Astrocyte (in vitro differentiated cells and primary cell): ENCODE results near the gene HDGF. TPM values are rescaled to one million over a fixed set of nuclear protein-coding genes. Genes with fewer than 3 reads are reported as not detected.

Experiments
- DNase-seq: peaks from one replicate; pipeline ENCODE4 v3.0.0-alpha.2; 2010; ENCODE audit warnings: low read depth
- FAIRE-seq: peaks from 2 replicates; lab custom pipeline; 2011; peaks lifted over from hg19 to GRCh38; lab: Jason Lieb, UNC
- H2AFZ ChIP-seq: 2 replicates; pipeline ENCODE4 v1.6.0; 2012; ENCODE audit warnings: low read depth, low read length, inconsistent platforms
- H3K27ac ChIP-seq: 2 replicates; pipeline ENCODE4 v1.5.1; 2011; ENCODE audit warnings: low read depth, low read length, inconsistent platforms
- H3K27me3 ChIP-seq: 2 replicates; pipeline ENCODE4 v1.6.0; 2011; ENCODE audit warnings: low read length, inconsistent platforms; ENCODE audit not compliant: insufficient read depth
- H3K36me3 ChIP-seq: 2 replicates; pipeline ENCODE4 v1.5.1; 2011; ENCODE audit warnings: low read length, inconsistent platforms; ENCODE audit not compliant: insufficient read depth
- H3K4me1 ChIP-seq: 2 replicates; pipeline ENCODE4 v1.5.1; 2011; ENCODE audit warnings: low read length, inconsistent platforms; ENCODE audit not compliant: insufficient read depth
- H3K4me2 ChIP-seq: 2 replicates; pipeline ENCODE4 v1.6.0; 2012; ENCODE audit warnings: low read length, inconsistent platforms
- H3K4me3 ChIP-seq: 2 replicates; pipeline ENCODE4 v1.5.1; 2011; ENCODE audit warnings: low read depth, mild to moderate bottlenecking, low read length, inconsistent platforms; ENCODE audit not compliant: insufficient read depth
- H3K79me2 ChIP-seq: 2 replicates; pipeline ENCODE4 v1.6.0; 2012; ENCODE audit warnings: mild to moderate bottlenecking, low read length, inconsistent platforms; ENCODE audit not compliant: insufficient read depth
- H3K9ac ChIP-seq: 2 replicates; pipeline ENCODE4 v1.6.0; 2012; ENCODE audit warnings: mild to moderate bottlenecking, low read length, inconsistent platforms
- H3K9me3 ChIP-seq: 2 replicates; pipeline ENCODE4 v1.5.1; 2012; ENCODE audit warnings: low read depth, mild to moderate bottlenecking, low read length, inconsistent platforms; ENCODE audit not compliant: insufficient read depth
- H4K20me1 ChIP-seq: 2 replicates; pipeline ENCODE4 v1.6.0; 2012; ENCODE audit warnings: low read length, inconsistent platforms; ENCODE audit not compliant: insufficient read depth
- H3K27ac Mint-ChIP-seq: one replicate; pipeline ENCODE4 v1.8.0; 2021; ENCODE audit warnings: mild to moderate bottlenecking, mixed read lengths; ENCODE audit not compliant: unreplicated experiment
- H3K27me3 Mint-ChIP-seq: one replicate; pipeline ENCODE4 v1.8.0; 2021; ENCODE audit warnings: low read depth, mixed read lengths; ENCODE audit not compliant: unreplicated experiment
- H3K36me3 Mint-ChIP-seq: one replicate; pipeline ENCODE4 v1.8.0; 2021; ENCODE audit warnings: low read depth, mixed read lengths; ENCODE audit not compliant: unreplicated experiment
- H3K4me1 Mint-ChIP-seq: one replicate; pipeline ENCODE4 v1.8.0; 2021; ENCODE audit warnings: low read depth, mixed read lengths; ENCODE audit not compliant: unreplicated experiment
- H3K4me3 Mint-ChIP-seq: one replicate; pipeline ENCODE4 v1.8.0; 2021; ENCODE audit warnings: mild to moderate bottlenecking, moderate library complexity, mixed read lengths; ENCODE audit not compliant: unreplicated experiment
- H3K9me3 Mint-ChIP-seq: one replicate; pipeline ENCODE4 v1.8.0; 2021; ENCODE audit warnings: mild to moderate bottlenecking, mixed read lengths; ENCODE audit not compliant: unreplicated experiment
- EZH2 ChIP-seq: IDR thresholded peaks from 2 replicates; pipeline ENCODE4 v1.6.1; 2012; ENCODE audit warnings: mild to moderate bottlenecking, low read length, inconsistent platforms; ENCODE audit not compliant: insufficient read depth
- total RNA-seq: library from RNA; stranded (reverse); gene quantifications from 2 replicates; pipeline ENCODE4 v1.2.1, GENCODE V29; 2021
- TF ChIP-seq, protein P1 (sequence below): IDR thresholded peaks from 2 replicates; pipeline ENCODE4 v1.5.1; 2011; ENCODE audit warnings: low read depth, mild to moderate bottlenecking, inconsistent platforms, low read length, moderate library complexity; ENCODE audit not compliant: insufficient read depth

HDGF gene
- total RNA-seq, 1 donor from 2014 or later = 190 TPM

DNA sequence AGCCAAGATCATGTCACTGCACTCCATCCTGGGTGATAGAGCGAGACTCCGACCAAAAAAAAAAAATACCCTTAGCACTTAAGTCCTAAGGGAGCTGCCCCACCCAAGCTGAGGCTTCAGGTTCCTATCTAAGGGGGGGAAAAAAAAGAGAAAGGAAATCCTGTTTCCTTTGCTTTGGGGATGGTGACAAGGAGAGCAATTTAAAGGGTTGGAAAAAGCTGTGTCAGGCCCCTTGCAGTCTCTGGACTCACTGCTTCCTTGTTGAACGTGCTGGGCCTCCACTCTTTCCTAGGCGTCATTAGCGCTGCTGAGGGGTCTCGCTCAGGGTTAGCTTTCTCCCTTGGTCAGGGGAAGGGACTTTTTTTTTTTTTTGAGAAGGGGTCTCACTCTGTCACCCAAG lies 34.0 kb upstream of the HDGF start:
- no peak for DNase-seq
- no peak overlapping the region for H2AFZ ChIP-seq
- H3K4me2 ChIP-seq = no peak overlapping the region
- no peaks in the 10 kb centered on the region for H3K27me3 Mint-ChIP-seq
- no peak overlapping the region for H3K4me3 Mint-ChIP-seq
- no peaks in the 10 kb centered on the region for H3K27me3 ChIP-seq
- H3K4me1 ChIP-seq = peaks cover 5% of the 10 kb centered on the region
- H3K27ac Mint-ChIP-seq = peak overlapping the region; percentile 72
- no peak overlapping the region for H3K27ac ChIP-seq
- H3K36me3 Mint-ChIP-seq = peaks cover 16% of the 10 kb centered on the region
- peaks cover 72% of the 10 kb centered on the region for H4K20me1 ChIP-seq
- no peak for FAIRE-seq
- TF ChIP-seq EZH2 = no peak
- TF ChIP-seq, protein P1, sequence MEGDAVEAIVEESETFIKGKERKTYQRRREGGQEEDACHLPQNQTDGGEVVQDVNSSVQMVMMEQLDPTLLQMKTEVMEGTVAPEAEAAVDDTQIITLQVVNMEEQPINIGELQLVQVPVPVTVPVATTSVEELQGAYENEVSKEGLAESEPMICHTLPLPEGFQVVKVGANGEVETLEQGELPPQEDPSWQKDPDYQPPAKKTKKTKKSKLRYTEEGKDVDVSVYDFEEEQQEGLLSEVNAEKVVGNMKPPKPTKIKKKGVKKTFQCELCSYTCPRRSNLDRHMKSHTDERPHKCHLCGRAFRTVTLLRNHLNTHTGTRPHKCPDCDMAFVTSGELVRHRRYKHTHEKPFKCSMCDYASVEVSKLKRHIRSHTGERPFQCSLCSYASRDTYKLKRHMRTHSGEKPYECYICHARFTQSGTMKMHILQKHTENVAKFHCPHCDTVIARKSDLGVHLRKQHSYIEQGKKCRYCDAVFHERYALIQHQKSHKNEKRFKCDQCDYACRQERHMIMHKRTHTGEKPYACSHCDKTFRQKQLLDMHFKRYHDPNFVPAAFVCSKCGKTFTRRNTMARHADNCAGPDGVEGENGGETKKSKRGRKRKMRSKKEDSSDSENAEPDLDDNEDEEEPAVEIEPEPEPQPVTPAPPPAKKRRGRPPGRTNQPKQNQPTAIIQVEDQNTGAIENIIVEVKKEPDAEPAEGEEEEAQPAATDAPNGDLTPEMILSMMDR = no peak
- H3K9me3 Mint-ChIP-seq = no peaks in the 10 kb centered on the region
- H3K9me3 ChIP-seq = no peaks in the 10 kb centered on the region
- H3K4me1 Mint-ChIP-seq = peaks cover 14% of the 10 kb centered on the region
- no peak overlapping the region for H3K4me3 ChIP-seq
- H3K36me3 ChIP-seq = peaks cover 9% of the 10 kb centered on the region
- H3K79me2 ChIP-seq = peaks cover 60% of the 10 kb centered on the region
- H3K9ac ChIP-seq = no peak overlapping the region

DNA sequence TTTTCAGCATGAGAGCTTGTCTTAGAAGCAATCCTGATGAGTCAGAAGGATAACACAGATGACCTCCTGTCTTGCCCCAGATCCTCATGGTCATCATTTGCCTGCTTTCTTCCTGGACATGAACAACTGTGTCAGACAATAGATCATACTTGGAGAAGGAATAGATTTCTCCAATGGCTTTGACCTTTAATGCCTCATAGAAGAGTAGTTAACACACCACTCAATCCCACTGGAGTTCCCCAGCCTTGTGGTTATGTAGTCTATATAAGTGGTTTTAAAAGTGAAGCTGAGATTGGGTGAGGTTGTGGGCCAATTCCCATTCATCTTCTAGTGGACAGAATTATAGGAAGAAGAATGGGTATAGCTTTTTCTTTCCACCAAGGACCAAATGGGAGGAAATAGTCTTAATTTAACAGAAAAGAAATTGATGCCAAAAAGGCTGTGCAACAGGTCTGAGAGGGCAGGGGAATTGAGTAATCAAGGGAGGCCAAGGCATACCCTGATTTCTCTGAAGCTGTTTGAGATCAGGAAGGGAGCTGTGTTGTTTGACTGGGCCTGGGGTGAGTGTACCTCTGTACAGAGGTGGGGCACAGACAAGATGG lies 30.2 kb upstream of the HDGF start:
- no peaks in the 10 kb centered on the region for H3K27me3 ChIP-seq
- Mint-ChIP-seq H3K9me3 (no peaks in the 10 kb centered on the region), H3K36me3 (peaks cover 9% of the 10 kb centered on the region), H3K27ac (peak overlapping the region; percentile 64), H3K4me1 (peaks cover 17% of the 10 kb centered on the region), H3K4me3 (peak overlapping the region; percentile 15), H3K27me3 (no peaks in the 10 kb centered on the region)
- no peak for FAIRE-seq
- DNase-seq = peak; percentile 55
- H3K4me2 ChIP-seq = no peak overlapping the region
- TF ChIP-seq, protein P1 = no peak
- no peak for TF ChIP-seq EZH2
- H2AFZ ChIP-seq = no peak overlapping the region
- no peak overlapping the region for H3K4me3 ChIP-seq
- no peaks in the 10 kb centered on the region for H3K9me3 ChIP-seq
- H3K79me2 ChIP-seq = peaks cover 80% of the 10 kb centered on the region
- peaks cover 78% of the 10 kb centered on the region for H4K20me1 ChIP-seq
- peaks cover 6% of the 10 kb centered on the region for H3K36me3 ChIP-seq
- peaks cover 5% of the 10 kb centered on the region for H3K4me1 ChIP-seq
- H3K9ac ChIP-seq = no peak overlapping the region
- no peak overlapping the region for H3K27ac ChIP-seq

DNA sequence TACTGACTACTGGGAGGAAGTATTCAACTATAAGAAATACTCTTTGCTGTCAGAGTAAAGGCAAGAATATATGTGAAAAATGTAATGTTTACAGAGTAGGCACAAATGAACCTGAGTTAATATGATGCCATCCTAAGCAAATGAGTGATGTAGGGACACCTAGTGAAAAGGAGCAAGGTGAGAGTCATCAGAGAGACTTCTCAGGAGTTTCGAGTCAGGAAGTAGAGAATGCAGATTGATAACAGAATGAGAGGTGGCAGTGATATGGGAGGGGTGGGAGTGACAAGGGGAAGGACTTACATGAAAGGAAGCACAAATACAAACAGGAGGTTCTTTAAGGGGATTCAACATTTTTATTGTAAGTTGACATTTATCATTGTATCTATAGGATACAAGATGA lies 26.1 kb upstream of the HDGF start:
- Mint-ChIP-seq H3K9me3 (no peaks in the 10 kb centered on the region), H3K4me1 (peaks cover 32% of the 10 kb centered on the region), H3K4me3 (no peak overlapping the region), H3K27me3 (no peaks in the 10 kb centered on the region), H3K27ac (no peak overlapping the region), H3K36me3 (peaks cover 1% of the 10 kb centered on the region)
- Histone ChIP-seq H3K4me2 (no peak overlapping the region), H3K9me3 (no peaks in the 10 kb centered on the region), H3K9ac (no peak overlapping the region), H3K36me3 (peaks cover 2% of the 10 kb centered on the region), H3K4me3 (no peak overlapping the region), H4K20me1 (peaks cover 79% of the 10 kb centered on the region), H3K79me2 (peaks cover 93% of the 10 kb centered on the region), H3K27me3 (no peaks in the 10 kb centered on the region), H3K27ac (no peak overlapping the region), H2AFZ (no peak overlapping the region), H3K4me1 (peaks cover 8% of the 10 kb centered on the region)
- TF ChIP-seq EZH2 = no peak
- TF ChIP-seq, protein P1 = no peak
- DNase-seq (no peak), FAIRE-seq (no peak)
